HEK293T (cell line): ENCODE measurements around the gene KIF17.

Source experiments
- BHLHE40 ChIP-seq: fragments of 450-650 bp; IDR thresholded peaks from 2 replicates; pipeline ENCODE4 v1.6.1; 2016; ENCODE audit warnings: mild to moderate bottlenecking, moderate library complexity, borderline replicate concordance
- CTBP1 ChIP-seq: fragments of 450-650 bp; IDR thresholded peaks from 2 replicates; pipeline ENCODE4 v1.6.1; 2016; ENCODE audit warnings: borderline replicate concordance
- ELF4 ChIP-seq: fragments of 450-650 bp; IDR thresholded peaks from 2 replicates; pipeline ENCODE4 v1.6.1; 2017; ENCODE audit warnings: antibody characterized with exemption
- FOXM1 ChIP-seq: fragments of 450-650 bp; IDR thresholded peaks from 2 replicates; pipeline ENCODE4 v1.6.1; 2017; ENCODE audit warnings: mild to moderate bottlenecking, borderline replicate concordance
- L3MBTL2 ChIP-seq: fragments of 450-650 bp; conservative IDR thresholded peaks from 2 replicates; pipeline ENCODE4 v1.6.1; 2016; ENCODE audit warnings: mild to moderate bottlenecking
- NFRKB ChIP-seq: fragments of 450-650 bp; IDR thresholded peaks from 2 replicates; pipeline ENCODE4 v1.6.1; 2016; ENCODE audit warnings: mild to moderate bottlenecking, moderate library complexity
- PKNOX1 ChIP-seq: fragments of 450-650 bp; IDR thresholded peaks from 2 replicates; pipeline ENCODE4 v1.6.1; 2016
- SP1 ChIP-seq: fragments of 450-650 bp; IDR thresholded peaks from 2 replicates; pipeline ENCODE4 v1.6.1; 2017
- ZNF384 ChIP-seq: fragments of 450-650 bp; IDR thresholded peaks from 2 replicates; pipeline ENCODE4 v1.6.1; 2016

- TF ChIP-seq ZNF384: no peak
- no peak for TF ChIP-seq FOXM1
- no peak for TF ChIP-seq L3MBTL2
- TF ChIP-seq BHLHE40: no peak
- TF ChIP-seq CTBP1: no peak
- no peak for TF ChIP-seq PKNOX1
- no peak for TF ChIP-seq ELF4
- no peak for TF ChIP-seq SP1
- no peak for TF ChIP-seq NFRKB
Measured at GRCh38 chr1:20701446-20701845, 16.4 kb downstream of the KIF17 start.
